H1 (cell line): ENCODE data around the gene SLC3A2. TPM values are rescaled to one million over a fixed set of nuclear protein-coding genes. Genes with fewer than 3 reads are reported as not detected.
A peak's percentile ranks its signal among the peaks of the same experiment; 100 is the strongest.

ENCODE experiments used
- CBX5 ChIP-seq: fragments of 300-800, 300-1000 bp; sonication (generic); IDR thresholded peaks from 2 replicates; pipeline ENCODE4 v1.7.1; 2016; ENCODE audit warnings: antibody characterized with exemption, low read length, low read depth
- CBX8 ChIP-seq: fragments of 300-800, 300-1000 bp; sonication (generic); IDR thresholded peaks from 2 replicates; pipeline ENCODE4 v1.7.1; 2016; ENCODE audit warnings: low read depth, low read length, borderline replicate concordance
- CHD2 ChIP-seq: IDR thresholded peaks from 2 replicates; pipeline ENCODE4 v1.6.1; 2012; ENCODE audit warnings: low read length, improper control_type of control experiment
- CREB1 ChIP-seq: IDR thresholded peaks from 2 replicates; pipeline ENCODE4 v1.6.1; 2012; ENCODE audit warnings: inconsistent platforms
- CTBP2 ChIP-seq: IDR thresholded peaks from 2 replicates; pipeline ENCODE4 v1.7.0; 2011; ENCODE audit warnings: borderline replicate concordance, mild to moderate bottlenecking, moderate library complexity, mixed read lengths, low read length; ENCODE audit not compliant: insufficient read depth, insufficient read length
- EZH2 ChIP-seq: fragments of 200-600 bp; sonication (generic); IDR thresholded peaks from 2 replicates; pipeline ENCODE4 v1.7.1; 2012; ENCODE audit warnings: low read depth, mild to moderate bottlenecking, moderate library complexity, low read length, inconsistent platforms; ENCODE audit not compliant: severe bottlenecking
- GABPA ChIP-seq: IDR thresholded peaks from 2 replicates; pipeline ENCODE4 v1.6.1; 2011; ENCODE audit warnings: mild to moderate bottlenecking, low read length, moderate library complexity, borderline replicate concordance; ENCODE audit not compliant: insufficient read depth
- JUND ChIP-seq: IDR thresholded peaks from 2 replicates; pipeline ENCODE4 v1.6.1; 2011; ENCODE audit warnings: mild to moderate bottlenecking, improper control_type of control experiment, low read length
- KDM5A ChIP-seq: fragments of 200-600 bp; IDR thresholded peaks from 2 replicates; pipeline ENCODE4 v1.7.1; 2012; ENCODE audit warnings: mild to moderate bottlenecking, low read length, inconsistent platforms, mixed read lengths
- MAFK ChIP-seq: IDR thresholded peaks from 2 replicates; pipeline ENCODE4 v1.6.1; 2012; ENCODE audit warnings: low read depth, mild to moderate bottlenecking, improper control_type of control experiment, low read length
- POLR2AphosphoS5 ChIP-seq: IDR thresholded peaks from 2 replicates; pipeline ENCODE4 v1.6.1; 2011; ENCODE audit warnings: low read depth, low read length
- POU5F1 ChIP-seq: IDR thresholded peaks from 2 replicates; pipeline ENCODE4 v1.6.1; 2011; ENCODE audit warnings: low read depth, mild to moderate bottlenecking, low read length, moderate library complexity
- RAD21 ChIP-seq, 2 experiments: IDR thresholded peaks in 1 of 2; conservative IDR thresholded peaks in 1 of 2; 2 replicates each; pipeline ENCODE4 v1.6.1; 2011; ENCODE audit warnings: low read depth in 2 of 2, low read length in 2 of 2, improper control_type of control experiment in 1 of 2, inconsistent platforms in 1 of 2, mild to moderate bottlenecking in 1 of 2, moderate library complexity in 1 of 2
- RBBP5 ChIP-seq: IDR thresholded peaks from 2 replicates; pipeline ENCODE4 v1.7.1; 2012; ENCODE audit warnings: low read depth, mild to moderate bottlenecking, inconsistent platforms, low read length, moderate library complexity, borderline replicate concordance
- SAP30 ChIP-seq: fragments of 300-600 bp; sonication (generic); IDR thresholded peaks from 2 replicates; pipeline ENCODE4 v1.7.1; 2012; ENCODE audit warnings: low read length, moderate library complexity, mild to moderate bottlenecking, inconsistent platforms; ENCODE audit not compliant: insufficient read depth, insufficient replicate concordance
- SIRT6 ChIP-seq: IDR thresholded peaks from one replicate; pipeline ENCODE4 v1.7.1; 2012; ENCODE audit warnings: low read length, inconsistent platforms
- SIX5 ChIP-seq: IDR thresholded peaks from 2 replicates; pipeline ENCODE4 v1.6.1; 2011; ENCODE audit warnings: mild to moderate bottlenecking, low read depth, low read length
- SP1 ChIP-seq: IDR thresholded peaks from 2 replicates; pipeline ENCODE4 v1.6.1; 2011; ENCODE audit warnings: low read depth, low read length
- SP4 ChIP-seq: IDR thresholded peaks from 2 replicates; pipeline ENCODE4 v1.6.1; 2012; ENCODE audit warnings: low read length, inconsistent platforms
- TAF7 ChIP-seq: optimal IDR thresholded peaks from 2 replicates; pipeline ENCODE3; 2011; ENCODE audit warnings: low read depth, mild to moderate bottlenecking, inconsistent platforms, low read length, moderate library complexity, borderline replicate concordance
- TCF12 ChIP-seq: IDR thresholded peaks from 2 replicates; pipeline ENCODE4 v1.6.1; 2011; ENCODE audit warnings: low read depth, mild to moderate bottlenecking, low read length
- USF2 ChIP-seq: IDR thresholded peaks from 2 replicates; pipeline ENCODE4 v1.6.1; 2011; ENCODE audit warnings: low read length, improper control_type of control experiment
- polyA plus RNA-seq, 7 experiments: library from polyadenylated mRNA; depleted of rRNA in 3 of 7; stranded (reverse) in 5 of 7; unstranded in 2 of 7; fragments of >200 nt in 5 of 7; fragments of 200-250 nt in 2 of 7; gene quantifications; 1 replicate in 5 of 7; 2 replicates in 1 of 7; 4 replicates in 1 of 7; pipeline versions ENCODE4 v1.2.1 to v1.2.3, GENCODE V29; 2011 to 2013; ENCODE audit warnings: missing spikeins in 2 of 7, mixed read lengths in 2 of 7
- total RNA-seq: library from RNA; stranded (reverse); fragmentation: NEBNext Ultra II Directional; extraction: Animal tissue kit (Norgen Biotek cat#: 25700); gene quantifications from 2 replicates; pipeline ENCODE4 v1.2.1, GENCODE V29; 2021

Gene SLC3A2
- total and polyA plus RNA-seq, 2 of the 8 experiments (the other 6 are each of a cell fraction or from before 2014, with no cell fraction given), result 410 to 435 TPM

GRCh38 chr11:62842171-62842741 lies 38.4 kb upstream of the SLC3A2 start (continued):
- TF ChIP-seq SIX5 (no peak), SP4 (no peak), CBX5 (no peak), KDM5A (no peak), RBBP5 (no peak), SP1 (no peak), POLR2AphosphoS5 (peak; percentile 60; the same call in 1 of the 2 replicates), CBX8 (no peak), POU5F1 (no peak), USF2 (no peak), MAFK (no peak), CTBP2 (no peak), CHD2 (no peak), CREB1 (no peak), TAF7 (peak; percentile 23), GABPA (no peak), SAP30 (no peak), RAD21 (IDR thresholded peaks at IDR 0.05 in 1 of 2, conservative IDR thresholded peaks at IDR 0.05 in 1 of 2; ENCODE audit: low read depth in 2 of 2, low read length in 2 of 2) (no peak; a peak in 1 of 4 replicates), JUND (no peak), TCF12 (no peak), EZH2 (no peak), SIRT6 (no peak)
